ENCODE results near the gene USH2A.

The USH2A gene

GRCh38 chr1:215786997-215787396 is 636.3 kb downstream of the USH2A start:
- DNase-seq (ENCODE audit: low read depth): no peak

DNA sequence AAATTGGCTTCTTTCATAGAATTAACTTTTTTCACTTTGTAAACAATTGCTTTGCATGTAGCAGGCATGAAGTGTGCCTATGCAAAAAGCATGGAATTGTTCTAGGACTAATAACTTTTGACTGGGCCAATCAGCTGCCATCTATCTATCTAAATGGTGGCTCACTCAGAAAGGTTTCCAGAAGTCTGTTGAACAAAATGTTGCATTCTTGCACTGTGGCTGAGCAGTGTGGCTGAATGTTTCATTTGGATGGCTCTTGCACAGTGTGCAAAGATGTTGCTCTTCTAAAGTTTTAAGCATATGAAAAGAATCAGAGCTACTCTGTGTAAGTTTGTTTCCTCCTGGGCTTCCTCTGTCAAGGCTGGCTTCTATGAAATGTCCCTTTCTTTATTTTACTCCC is 642.6 kb downstream of the USH2A start:
- no peak for DNase-seq (ENCODE audit: low read depth)

DNA sequence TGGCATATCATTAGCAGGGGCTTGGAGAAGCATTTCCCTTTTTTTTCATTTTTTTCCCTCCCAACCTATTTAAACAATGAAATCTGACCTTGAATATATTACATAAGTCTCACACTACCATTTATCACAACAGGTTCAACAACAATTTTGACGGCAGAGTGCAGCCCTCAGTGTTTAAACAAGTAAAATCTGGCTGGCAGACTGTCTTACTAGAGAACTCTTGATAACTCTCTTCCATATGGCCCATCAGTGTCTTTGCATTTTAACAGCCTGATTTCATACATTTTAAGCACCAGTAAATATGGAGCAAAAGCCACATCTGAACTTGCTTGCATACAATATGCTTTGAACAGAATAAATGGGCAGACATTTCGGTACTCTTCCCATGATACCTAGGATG is 643.1 kb downstream of the USH2A start:
- DNase-seq (ENCODE audit: low read depth): no peak

DNA sequence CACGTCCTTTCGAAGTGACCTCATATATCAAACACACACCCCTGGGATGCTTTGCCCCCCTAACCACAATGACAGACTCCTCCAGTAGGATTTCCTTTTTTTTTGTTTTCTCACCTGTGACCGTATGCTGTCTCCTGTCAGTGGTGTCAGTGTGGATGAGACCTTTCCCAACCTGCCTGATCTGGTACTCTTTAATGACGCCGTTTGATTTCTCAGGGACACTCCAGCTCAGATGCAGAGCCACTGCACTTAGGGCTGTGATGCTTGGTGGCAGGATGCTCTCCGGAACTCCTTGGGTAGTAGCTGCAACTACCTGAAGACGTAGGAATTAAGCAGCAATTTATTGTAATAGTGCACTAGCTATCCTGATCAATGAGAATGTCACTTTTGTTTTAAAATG is 643.5 kb downstream of the USH2A start:
- no peak for DNase-seq (ENCODE audit: low read depth)

GRCh38 chr1:215777370-215777925 is 645.8 kb downstream of the USH2A start:
- no peak for DNase-seq (ENCODE audit: low read depth)

DNA sequence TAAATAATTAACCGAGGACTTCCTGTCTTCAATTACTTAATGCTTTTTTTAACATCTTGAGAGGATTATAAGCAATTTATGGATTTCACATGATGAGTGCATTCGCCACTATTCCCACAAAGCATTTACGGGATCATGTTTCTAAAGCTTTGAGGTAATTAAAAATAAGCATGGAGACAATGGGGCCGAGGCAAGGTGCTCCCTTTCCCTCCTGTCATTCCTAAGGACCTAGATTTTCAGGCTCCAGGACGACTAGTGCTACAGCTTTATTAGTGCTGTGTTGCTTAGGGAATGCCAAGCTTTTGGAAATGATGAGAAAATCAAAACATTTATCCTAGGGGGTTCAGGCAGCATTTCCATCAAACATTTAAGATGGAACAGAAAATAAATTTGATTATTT is 646.9 kb downstream of the USH2A start:
- DNase-seq (ENCODE audit: low read depth): no peak

DNA sequence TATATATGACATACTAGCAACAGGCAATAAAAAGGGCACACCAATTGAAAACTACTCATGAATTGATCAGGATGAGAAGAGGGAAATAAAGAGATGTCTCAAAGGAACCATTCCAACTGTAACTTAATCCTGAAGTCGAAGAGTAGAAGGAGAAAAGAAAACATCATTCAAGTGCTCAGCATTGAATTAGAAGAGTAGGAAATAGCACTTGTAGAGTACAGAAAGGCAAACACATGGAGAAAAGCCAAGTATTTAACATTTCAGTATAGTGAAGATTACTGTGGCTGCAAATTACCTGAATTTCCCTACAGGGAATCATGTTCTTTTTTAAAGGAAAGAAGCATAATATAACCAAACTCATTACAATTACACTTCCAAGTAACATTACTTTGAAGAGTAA is 651.1 kb downstream of the USH2A start:
- no peak for DNase-seq (ENCODE audit: low read depth)

DNA sequence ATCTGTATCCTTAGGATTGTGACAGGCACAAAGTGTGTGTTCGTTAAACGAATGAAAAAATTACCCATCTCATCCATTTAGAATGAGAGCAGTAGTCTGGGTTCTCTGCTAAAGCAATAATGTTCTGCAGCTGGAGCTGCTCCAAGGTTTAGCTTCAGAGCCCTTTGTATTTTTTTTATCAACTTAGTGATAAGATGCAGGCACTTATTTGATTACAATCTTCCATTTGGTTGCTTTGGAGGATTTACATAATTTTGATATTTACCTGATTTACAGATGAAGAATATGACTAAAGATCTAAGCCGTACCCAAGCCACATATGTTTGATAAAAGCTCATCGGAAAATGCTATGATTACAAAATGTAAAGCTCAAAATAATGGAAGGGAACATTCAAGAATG is 654.9 kb downstream of the USH2A start:
- no peak for DNase-seq (ENCODE audit: low read depth)

GRCh38 chr1:215767761-215768160 is 655.5 kb downstream of the USH2A start:
- no peak for DNase-seq (ENCODE audit: low read depth)

GRCh38 chr1:215766521-215766920 is 656.7 kb downstream of the USH2A start:
- DNase-seq (ENCODE audit: low read depth): no peak

DNA sequence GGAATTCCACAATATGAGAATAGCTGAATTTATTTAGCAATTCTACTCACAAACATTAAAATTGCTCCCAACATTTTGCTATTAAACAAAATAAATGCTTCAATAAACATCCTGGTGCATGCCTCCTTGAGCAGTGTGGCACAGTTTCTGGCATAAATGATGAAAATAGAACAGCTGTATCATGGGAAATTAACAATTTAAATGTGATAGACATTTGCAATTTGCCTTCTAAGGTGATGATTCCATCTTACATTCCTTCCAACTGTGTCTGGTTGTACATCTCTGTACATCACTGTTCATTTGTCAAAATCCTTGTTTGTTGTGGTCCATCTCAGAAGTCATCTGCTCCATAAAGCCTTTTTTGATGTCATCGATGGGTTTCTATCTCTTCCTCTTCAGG is 657.4 kb downstream of the USH2A start:
- no peak for DNase-seq (ENCODE audit: low read depth)

DNA sequence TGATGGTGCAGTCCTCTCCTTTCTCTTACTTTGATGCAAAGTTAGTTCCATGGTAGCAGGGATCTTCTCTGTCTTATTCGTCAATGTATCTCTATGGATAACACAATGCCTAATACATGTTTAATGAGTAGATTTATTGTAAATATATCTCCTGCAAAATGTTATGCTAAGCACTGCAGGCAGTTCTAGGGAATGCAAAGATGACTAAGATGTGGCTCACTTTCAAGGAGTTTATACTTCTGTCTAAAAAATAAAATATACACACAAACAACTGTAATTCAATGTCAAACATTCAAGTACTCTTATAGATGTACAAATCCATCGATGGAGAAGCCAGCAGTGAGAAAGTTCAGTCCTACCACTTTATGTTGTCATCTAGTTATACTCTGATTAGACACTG is 661.8 kb downstream of the USH2A start:
- DNase-seq (ENCODE audit: low read depth): no peak

- DNase-seq (ENCODE audit: low read depth): no peak
Observed at GRCh38 chr1:215754112-215754511, 669.1 kb downstream of the USH2A start.

DNA sequence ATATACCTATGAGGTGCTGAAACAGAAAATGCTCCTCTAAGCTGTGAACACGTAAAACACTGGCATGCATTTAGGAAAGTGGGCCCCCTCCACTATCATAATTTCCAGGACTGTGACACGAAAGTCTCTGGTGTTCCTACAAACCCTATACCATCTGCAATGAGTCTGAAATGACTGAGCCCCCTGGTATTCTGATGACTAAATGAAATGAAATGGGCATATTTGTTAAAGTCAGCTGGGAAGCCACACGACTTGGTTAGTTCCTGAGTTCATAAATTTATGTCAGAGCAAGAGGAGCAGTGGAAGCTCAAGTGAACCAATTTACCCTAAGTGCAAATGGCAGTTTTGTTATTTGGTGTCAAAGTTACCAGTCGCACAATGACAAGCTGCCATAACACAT is 673.8 kb downstream of the USH2A start:
- no peak for DNase-seq (ENCODE audit: low read depth)

GRCh38 chr1:215748431-215748830 is 674.8 kb downstream of the USH2A start:
- DNase-seq (ENCODE audit: low read depth): no peak

- DNase-seq (ENCODE audit: low read depth): no peak
Observed at GRCh38 chr1:215744419-215744818, 678.8 kb downstream of the USH2A start.

GRCh38 chr1:215739025-215739424 is 684.2 kb downstream of the USH2A start:
- no peak for DNase-seq (ENCODE audit: low read depth)

GRCh38 chr1:215731699-215732098 is 691.5 kb downstream of the USH2A start:
- DNase-seq (ENCODE audit: low read depth): no peak

- no peak for DNase-seq (ENCODE audit: low read depth)
Observed at GRCh38 chr1:215730600-215730999, 692.6 kb downstream of the USH2A start.

- DNase-seq (ENCODE audit: low read depth): no peak
Observed at GRCh38 chr1:215728169-215728568, 695.1 kb downstream of the USH2A start.

DNA sequence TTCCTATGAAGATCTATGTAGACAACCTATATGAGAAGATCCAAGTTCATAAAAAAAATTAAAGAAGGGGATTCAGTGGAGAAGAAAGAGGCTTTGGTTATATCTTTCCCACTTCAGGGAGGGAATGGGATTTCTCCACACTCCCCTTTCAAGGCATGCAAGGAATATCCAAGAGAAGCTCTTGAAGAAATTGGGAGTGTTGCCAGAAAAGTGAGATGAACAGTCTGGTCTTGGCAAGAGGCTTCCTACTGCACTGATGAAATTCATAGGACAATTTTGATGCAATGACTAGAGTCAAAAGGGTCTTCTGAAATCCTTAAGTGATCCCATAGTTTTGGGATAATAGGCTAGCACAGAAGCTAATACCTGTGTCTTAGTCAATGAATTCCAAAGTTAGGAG is 703.1 kb downstream of the USH2A start:
- no peak for DNase-seq (ENCODE audit: low read depth)

GRCh38 chr1:215719552-215719951 is 703.7 kb downstream of the USH2A start:
- no peak for DNase-seq (ENCODE audit: low read depth)

GRCh38 chr1:215718575-215719287 is 704.5 kb downstream of the USH2A start:
- DNase-seq (ENCODE audit: low read depth): no peak
